GM18526 (cell line): ENCODE results near the gene FBXL4.

ENCODE experiments used
- POLR2A ChIP-seq: IDR thresholded peaks from 3 replicates; pipeline ENCODE4 v1.6.1; 2011; ENCODE audit not compliant: insufficient read length; ENCODE audit errors: extremely low read depth

Gene FBXL4

DNA sequence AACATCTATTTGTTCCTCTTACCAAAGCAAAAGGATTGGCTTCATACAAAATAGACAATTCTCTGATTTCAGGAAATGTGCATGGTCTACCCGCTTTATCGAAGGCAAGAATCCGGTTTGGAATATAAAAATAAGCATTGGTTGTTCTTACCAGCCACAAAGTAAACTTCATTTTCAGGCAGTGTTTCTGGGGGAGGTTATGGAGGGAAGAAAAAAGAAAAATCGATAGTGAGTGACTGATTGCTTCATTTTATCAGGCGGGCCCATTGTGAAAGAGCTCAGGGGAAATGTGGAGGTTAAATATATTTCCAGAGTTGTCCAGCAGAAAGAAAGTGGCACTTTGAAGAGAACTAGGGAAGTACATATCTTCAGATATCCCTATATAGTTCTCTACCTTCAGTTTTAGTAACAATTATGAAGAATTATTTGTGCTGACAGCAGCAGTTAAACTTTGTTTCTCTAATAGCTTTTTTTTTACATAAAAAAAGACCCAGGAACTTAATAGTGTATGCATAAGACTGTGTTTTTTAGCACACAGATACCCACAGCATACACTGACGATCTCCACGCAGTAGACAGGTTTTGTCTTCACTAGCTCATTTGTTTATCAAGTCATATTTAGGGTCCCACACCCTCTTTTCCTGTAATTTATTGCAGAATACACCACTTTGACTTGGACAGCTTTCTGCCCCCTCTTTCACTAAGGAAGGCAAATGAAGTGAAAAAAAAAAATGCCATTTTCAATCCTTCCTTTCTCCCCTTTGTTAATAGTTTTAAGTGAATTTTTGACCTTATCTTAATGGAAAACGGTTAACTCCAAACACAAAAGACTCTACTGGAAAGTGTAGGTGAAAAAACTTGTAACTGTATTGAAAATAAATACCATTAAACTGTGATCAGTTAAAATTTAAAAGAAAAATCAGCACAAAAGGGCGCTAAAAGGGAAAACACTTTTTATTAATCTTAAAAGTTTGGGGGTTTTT lies 110.5 kb downstream of the FBXL4 start:
- TF ChIP-seq POLR2A, result no peak

GRCh38 chr6:98836025-98836961 lies 111.5 kb downstream of the FBXL4 start:
- no peak for TF ChIP-seq POLR2A

DNA sequence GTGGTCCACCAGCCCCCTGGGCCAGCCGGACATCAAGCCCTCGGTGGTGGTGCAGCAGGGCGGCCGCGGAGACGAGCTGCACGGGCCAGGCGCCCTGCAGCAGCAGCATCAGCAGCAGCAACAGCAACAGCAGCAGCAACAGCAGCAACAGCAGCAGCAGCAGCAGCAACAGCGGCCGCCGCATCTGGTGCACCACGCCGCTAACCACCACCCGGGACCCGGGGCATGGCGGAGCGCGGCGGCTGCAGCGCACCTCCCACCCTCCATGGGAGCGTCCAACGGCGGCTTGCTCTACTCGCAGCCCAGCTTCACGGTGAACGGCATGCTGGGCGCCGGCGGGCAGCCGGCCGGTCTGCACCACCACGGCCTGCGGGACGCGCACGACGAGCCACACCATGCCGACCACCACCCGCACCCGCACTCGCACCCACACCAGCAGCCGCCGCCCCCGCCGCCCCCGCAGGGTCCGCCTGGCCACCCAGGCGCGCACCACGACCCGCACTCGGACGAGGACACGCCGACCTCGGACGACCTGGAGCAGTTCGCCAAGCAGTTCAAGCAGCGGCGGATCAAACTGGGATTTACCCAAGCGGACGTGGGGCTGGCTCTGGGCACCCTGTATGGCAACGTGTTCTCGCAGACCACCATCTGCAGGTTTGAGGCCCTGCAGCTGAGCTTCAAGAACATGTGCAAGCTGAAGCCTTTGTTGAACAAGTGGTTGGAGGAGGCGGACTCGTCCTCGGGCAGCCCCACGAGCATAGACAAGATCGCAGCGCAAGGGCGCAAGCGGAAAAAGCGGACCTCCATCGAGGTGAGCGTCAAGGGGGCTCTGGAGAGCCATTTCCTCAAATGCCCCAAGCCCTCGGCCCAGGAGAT lies 112.4 kb downstream of the FBXL4 start:
- TF ChIP-seq POLR2A, result no peak

- TF ChIP-seq POLR2A, result no peak
Observed at GRCh38 chr6:98834060-98835031, 113.4 kb downstream of the FBXL4 start, which contains the start of gene POU3F2. Gene POU3F2 (plus strand): TSS chr6:98834574. CDS start chr6:98834874, 300 bp downstream.

DNA sequence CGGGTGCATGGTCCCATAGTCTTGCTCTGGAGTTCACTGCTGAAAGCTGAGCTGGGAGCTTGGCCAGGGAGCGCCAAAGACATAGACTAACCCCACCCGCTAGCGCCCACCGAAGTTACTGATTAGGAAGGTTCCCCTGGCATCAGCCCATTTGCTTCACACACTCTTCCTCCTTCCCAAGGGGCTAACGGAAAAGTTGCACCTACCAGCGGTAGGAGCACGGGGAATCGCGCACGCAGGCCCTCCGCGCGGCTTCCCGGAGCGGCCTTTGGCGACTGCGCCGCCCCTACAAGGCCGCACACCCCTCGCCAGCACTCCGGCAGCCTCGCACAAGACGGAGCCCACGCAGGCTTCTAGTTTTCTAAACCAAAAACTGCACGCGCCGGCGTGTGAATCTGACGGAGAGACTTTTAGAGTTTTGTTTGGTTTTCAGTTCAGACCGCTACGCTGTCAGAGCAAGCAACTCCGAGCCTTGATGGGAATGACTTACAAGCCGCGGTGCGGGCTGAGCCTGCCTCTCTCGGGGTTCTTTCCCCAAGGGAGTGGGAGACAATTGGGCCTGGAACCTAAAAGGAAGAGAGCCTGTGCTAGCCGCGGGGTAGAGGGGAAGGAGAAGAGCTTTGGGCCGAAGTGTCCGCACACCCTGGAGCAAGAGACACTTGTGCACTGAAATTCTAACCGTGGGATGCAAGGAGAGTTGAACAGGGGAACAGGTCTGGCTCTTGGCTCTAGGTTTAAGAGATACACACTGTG lies 114.3 kb downstream of the FBXL4 start:
- no peak for TF ChIP-seq POLR2A

DNA sequence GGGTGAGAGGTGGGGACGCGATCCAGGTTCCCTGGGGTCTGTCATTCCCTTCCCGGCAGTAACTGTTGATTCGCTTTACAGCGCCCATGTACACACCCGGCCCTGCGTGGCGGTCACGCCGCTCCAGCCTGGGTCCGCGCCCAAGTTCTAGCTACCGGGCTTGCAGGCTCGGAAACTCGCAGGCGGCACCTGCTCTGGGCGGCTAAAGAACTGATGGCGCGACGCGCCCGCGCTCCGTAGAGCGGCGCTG lies 114.8 kb downstream of the FBXL4 start:
- no peak for TF ChIP-seq POLR2A

DNA sequence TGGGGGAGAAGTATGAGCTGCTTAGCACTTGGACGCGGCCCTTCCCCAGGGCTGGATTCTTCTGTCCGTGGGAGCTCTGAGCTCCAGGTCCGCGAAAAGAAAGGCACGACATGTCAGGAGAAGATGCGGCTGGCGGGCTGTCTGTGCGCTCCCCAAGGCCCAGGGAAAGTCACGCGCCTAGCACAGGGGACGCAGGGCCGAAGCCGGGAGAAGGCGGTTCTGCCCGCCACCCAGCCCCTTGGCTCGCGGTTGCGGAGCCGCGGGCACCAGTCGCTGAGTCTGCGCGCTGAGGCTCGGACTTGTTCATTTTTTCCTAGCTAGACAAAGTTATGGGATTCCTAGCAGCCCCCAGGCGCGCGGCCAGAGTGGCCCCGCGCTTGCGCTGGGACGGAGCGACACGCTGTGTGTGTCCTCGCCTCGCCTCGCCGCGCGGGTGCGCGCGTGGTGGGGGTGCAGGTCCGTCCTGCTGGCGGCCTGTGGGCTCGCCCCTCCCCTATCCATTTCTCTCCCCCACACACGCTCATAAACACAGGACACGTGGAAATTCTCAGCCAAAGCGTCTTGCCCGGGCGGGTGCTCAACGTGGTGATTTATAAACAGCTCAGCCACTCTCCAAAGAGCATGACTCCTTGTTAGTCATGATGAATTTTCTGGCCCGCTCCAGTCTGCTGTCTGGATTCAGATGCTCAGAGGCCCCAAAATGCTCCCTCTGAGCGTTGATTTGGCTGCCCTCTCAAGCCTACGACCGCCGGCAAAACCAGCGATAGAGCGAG lies 115.3 kb downstream of the FBXL4 start:
- TF ChIP-seq POLR2A, result no peak

DNA sequence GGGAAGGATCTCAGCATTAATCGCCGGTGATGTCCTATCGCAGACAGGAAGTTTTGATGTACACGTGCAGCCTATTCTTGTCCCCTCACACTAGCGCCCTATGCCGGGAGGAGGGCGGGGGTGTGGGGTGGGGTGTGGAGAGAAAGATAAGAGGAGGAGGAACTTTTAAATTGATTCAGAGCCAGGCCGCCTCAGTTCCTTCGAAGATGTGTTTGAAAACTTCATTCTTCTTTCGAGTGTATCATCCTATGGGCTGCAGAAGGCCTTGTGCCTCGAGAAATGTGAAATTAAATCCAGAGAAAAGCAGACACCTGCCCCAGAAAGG lies 115.8 kb downstream of the FBXL4 start:
- TF ChIP-seq POLR2A, result no peak

DNA sequence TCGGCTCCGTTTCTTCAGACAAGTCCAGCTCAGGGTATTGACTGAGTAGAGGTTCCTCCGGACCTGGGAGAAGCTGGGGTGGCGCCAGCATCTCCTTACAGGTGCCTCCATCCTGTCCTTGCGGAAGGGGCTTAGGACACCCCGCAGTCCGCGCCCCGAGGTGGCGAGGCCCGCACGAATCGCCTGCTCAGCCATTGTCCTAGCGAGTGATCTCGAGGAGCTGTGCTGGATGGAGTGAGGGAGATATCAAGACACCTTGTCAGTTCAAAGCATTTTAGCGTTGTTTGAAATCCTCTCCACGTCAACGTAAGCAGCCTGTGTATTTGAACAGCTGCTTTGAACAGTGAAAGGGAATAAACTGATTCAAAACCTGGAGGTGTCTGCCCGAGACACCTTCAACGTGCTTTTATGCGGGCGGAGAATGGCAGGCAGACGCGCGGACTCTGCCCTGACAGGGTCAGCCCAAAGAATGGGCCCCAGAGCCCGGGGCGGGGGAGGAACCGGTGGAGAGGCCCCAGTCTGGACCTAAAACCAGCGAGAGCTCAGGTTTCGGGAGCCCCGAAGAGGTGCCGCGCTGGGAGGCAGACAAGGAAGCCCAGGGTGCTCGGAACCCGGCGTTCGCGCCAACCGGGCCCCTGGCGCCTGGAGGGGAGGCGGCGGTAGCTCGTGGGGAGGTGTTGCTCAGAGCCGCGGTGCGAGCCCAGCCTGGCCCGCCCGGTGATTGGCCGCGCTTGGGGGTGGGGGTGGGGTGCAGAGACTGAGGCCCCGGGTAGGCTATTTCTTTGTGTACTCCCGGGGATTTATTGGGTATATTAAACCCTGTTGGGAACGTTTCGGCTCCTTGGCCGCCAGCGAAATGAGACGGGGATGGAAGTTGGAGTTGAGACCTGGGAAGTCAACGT lies 116.4 kb downstream of the FBXL4 start:
- TF ChIP-seq POLR2A, result no peak

DNA sequence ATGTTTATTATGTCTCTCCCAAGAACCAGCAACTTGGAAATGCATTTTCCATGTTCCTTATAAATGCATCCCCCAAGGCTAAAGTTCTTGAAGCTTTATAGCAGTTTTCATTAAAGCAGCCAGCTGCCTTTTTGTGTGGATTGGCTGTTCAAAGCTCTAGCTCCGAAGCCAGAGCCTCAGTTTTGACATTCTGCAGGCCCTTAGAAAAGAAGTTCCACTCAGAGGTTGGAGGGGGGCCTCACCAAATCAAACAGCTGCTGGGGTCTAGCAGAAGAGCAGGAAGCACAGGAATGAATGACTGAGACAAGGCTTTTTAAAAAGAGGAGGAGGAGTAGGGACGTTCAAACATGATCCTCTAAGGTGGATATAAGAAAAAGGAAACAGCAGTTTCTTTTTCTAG lies 117.6 kb downstream of the FBXL4 start:
- no peak for TF ChIP-seq POLR2A

DNA sequence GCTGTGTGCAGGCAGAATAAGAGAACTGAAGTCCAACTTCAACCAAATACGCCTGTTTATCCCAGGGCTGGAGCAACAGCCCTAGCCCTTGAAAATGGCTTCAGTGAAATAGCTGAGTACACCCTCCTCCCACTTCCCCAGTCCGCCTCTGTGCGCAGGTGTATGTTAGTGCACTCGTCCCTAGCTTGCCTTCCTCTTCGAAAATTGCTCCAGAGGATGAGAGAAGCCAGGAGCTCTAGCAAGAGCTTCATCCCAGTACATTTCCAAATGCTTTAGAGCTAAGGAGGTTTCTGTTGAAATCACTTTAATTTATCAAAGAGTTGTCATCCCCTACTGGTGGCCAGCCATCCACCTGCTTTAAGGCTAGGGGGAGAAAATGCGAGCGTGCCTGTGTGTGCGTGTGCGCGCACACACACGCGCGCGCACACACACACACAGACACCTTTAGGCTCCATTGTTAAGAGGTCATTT lies 118.8 kb downstream of the FBXL4 start:
- no peak for TF ChIP-seq POLR2A

DNA sequence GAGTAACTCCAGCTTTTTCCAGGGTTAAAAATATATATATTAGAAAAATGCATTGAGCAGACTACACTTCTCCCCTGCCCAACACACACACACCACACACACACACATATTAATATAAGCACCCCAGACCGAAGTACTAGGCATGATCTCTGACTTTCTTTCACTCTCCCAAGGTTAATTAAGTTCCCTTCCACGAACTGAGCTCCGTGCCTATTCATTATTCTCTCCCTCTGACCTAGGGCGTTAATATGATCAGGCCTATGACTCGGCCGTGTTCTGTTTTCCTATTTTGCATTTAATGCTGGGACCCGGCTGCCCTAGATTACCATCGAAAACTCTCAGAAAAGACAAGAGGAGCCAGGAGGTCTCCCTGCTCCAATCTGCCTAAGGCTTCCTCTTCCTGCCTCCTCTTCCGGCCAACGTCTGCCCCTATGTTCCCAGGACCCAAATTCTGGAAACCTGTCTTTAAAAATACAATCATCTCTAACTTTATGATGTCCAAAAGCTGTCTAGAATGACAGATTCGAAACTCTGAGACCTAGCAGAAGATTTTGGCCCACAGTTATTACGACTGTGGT lies 119.4 kb downstream of the FBXL4 start:
- no peak for TF ChIP-seq POLR2A
